HG03135 (cell line): ENCODE data around the gene POGK.

Experiments used
- ATAC-seq: cut with Tn5 transposase; IDR thresholded peaks from one replicate; pipeline ENCODE4 v1.9.1; 2021; ENCODE audit warnings: mild to moderate bottlenecking, moderate library complexity; ENCODE audit not compliant: unreplicated experiment

POGK gene

GRCh38 chr1:166900987-166901386 is 61.7 kb downstream of the POGK start:
- ATAC-seq: no peak

- ATAC-seq: no peak
Measured at GRCh38 chr1:166902279-166902678, 63.0 kb downstream of the POGK start.

- ATAC-seq: no peak
Measured at GRCh38 chr1:166903232-166903631, 64.0 kb downstream of the POGK start.

GRCh38 chr1:166905136-166905535 is 65.9 kb downstream of the POGK start:
- ATAC-seq: no peak

- ATAC-seq: no peak
Measured at GRCh38 chr1:166905900-166906299, 66.6 kb downstream of the POGK start.
